Measurements from ENCODE around the gene PTPA.

GRCh38 chr9:129098328-129098727 lies 12.9 kb upstream of the PTPA start:
- TF ChIP-seq EZH2 (IDR thresholded peaks at IDR 0.05; ENCODE audit: borderline replicate concordance, insufficient read depth, low read depth, low read length, poor library complexity, severe bottlenecking) (no peak), CTCF (IDR thresholded peaks at IDR 0.05) (no peak)
